ENCODE measurements around the gene TPST1. TPM values are rescaled to one million over a fixed set of nuclear protein-coding genes. Genes with fewer than 3 reads are reported as not detected.

The TPST1 gene
- total RNA-seq, 1 experiment from 2014 or later = 15.9 TPM

- Histone ChIP-seq H4K91ac (ENCODE audit: insufficient read length, low read depth, low read length) (no peak overlapping the region), H3K18ac (ENCODE audit: insufficient read length, low read depth, low read length) (no peak overlapping the region), H2BK120ac (ENCODE audit: low read depth, low read length, poor library complexity, severe bottlenecking) (no peak overlapping the region), H2AFZ (ENCODE audit: low read length) (no peak overlapping the region), H2BK5ac (ENCODE audit: insufficient read length, low read length) (no peak overlapping the region), H3K14ac (ENCODE audit: insufficient read depth, low read length) (no peak overlapping the region), H2BK12ac (ENCODE audit: insufficient read length, low read depth, low read length) (no peak overlapping the region), H3K23me2 (ENCODE audit: insufficient read length, low read depth, low read length, poor library complexity, severe bottlenecking) (no peaks in the 10 kb centered on the region), H3K56ac (ENCODE audit: insufficient read length, low read depth, low read length) (no peak overlapping the region), H3K23ac (ENCODE audit: insufficient read length, low read depth, low read length) (no peak overlapping the region), H3K79me1 (ENCODE audit: insufficient read depth, low read depth, low read length, poor library complexity, severe bottlenecking) (no peaks in the 10 kb centered on the region), H4K8ac (replicated peaks; ENCODE audit: insufficient read length, low read depth, low read length) (no peak overlapping the region), H4K20me1 (ENCODE audit: control insufficient read depth, insufficient read depth, insufficient read length) (no peaks in the 10 kb centered on the region), H3K9ac (ENCODE audit: extremely low read depth, insufficient read length, low read length) (no peak overlapping the region), H3T11ph (ENCODE audit: low read length) (no peak overlapping the region), H4K5ac (ENCODE audit: insufficient read length, low read depth, low read length) (no peak overlapping the region), H3K79me2 (ENCODE audit: insufficient read depth, low read length) (no peaks in the 10 kb centered on the region), H2AK5ac (ENCODE audit: insufficient read length, low read length) (no peak overlapping the region), H3K27me3 (ENCODE audit: insufficient read depth, low read length) (no peaks in the 10 kb centered on the region), H3K4me1 (ENCODE audit: insufficient read depth, low read length) (no peaks in the 10 kb centered on the region), H2BK15ac (ENCODE audit: low read depth, low read length) (no peak overlapping the region), H3K4ac (ENCODE audit: low read depth, low read length) (no peak overlapping the region), H3K9me3 (ENCODE audit: control insufficient read depth, low read depth, low read length) (no peaks in the 10 kb centered on the region), H3K27ac (ENCODE audit: insufficient read length, low read depth, low read length) (no peak overlapping the region), H3K4me2 (ENCODE audit: insufficient read depth, insufficient read length, low read length) (no peak overlapping the region), H2BK20ac (ENCODE audit: low read depth, low read length, poor library complexity, severe bottlenecking) (no peak overlapping the region)
- Mint-ChIP-seq H3K27me3 (ENCODE audit: low read depth) (no peaks in the 10 kb centered on the region), H3K4me1 (no peaks in the 10 kb centered on the region), H3K27ac (no peak overlapping the region), H3K36me3 (ENCODE audit: insufficient read depth in 1 of 3, low read depth in 3 of 3) (peaks cover 12 to 31% (median 25%) of the 10 kb centered on the region in 3 experiments; a peak in 6 of 7 replicates), H3K9me3 (no peaks in the 10 kb centered on the region), H3K4me3 (no peak overlapping the region)
- DNase-seq = no peak
- no peak for TF ChIP-seq CTCF (conservative IDR thresholded peaks at IDR 0.05)
Measured at GRCh38 chr7:66399566-66399965, 194.4 kb downstream of the TPST1 start.
